Neural progenitor cell (in vitro differentiated cells): Measurements from ENCODE around the gene REELD1. TPM values are rescaled to one million over a fixed set of nuclear protein-coding genes. Genes with fewer than 3 reads are reported as not detected.

ENCODE experiments used
- DNase-seq: peaks from one replicate; pipeline ENCODE4 v3.0.0-alpha.2; 2016; ENCODE audit warnings: low spot score
- H2AFZ ChIP-seq: fragments of 200-600 bp; sonication (generic); replicated peaks from 2 replicates; pipeline ENCODE4 v1.6.1; 2016; ENCODE audit warnings: antibody characterized with exemption
- H3F3A ChIP-seq: fragments of 200-600 bp; sonication (generic); 2 replicates; pipeline ENCODE4 v1.6.1; 2016; ENCODE audit warnings: antibody characterized with exemption, low read depth
- H3K27ac ChIP-seq: fragments of 200-600 bp; sonication (generic); 2 replicates; pipeline ENCODE4 v1.5.1; 2016; ENCODE audit warnings: mild to moderate bottlenecking
- H3K27me3 ChIP-seq: fragments of 200-600 bp; sonication (generic); 2 replicates; pipeline ENCODE4 v1.6.1; 2016; ENCODE audit warnings: mild to moderate bottlenecking, moderate library complexity
- H3K36me3 ChIP-seq: fragments of 200-600 bp; sonication (generic); 2 replicates; pipeline ENCODE4 v1.5.1; 2016
- H3K4me1 ChIP-seq: fragments of 200-600 bp; sonication (generic); 2 replicates; pipeline ENCODE4 v1.6.1; 2016; ENCODE audit warnings: mixed run types
- H3K4me2 ChIP-seq: fragments of 200-600 bp; sonication (generic); 2 replicates; pipeline ENCODE4 v1.6.1; 2016
- H3K4me3 ChIP-seq: fragments of 200-600 bp; sonication (generic); 2 replicates; pipeline ENCODE4 v1.5.1; 2016
- H3K79me2 ChIP-seq: fragments of 200-600 bp; sonication (generic); 2 replicates; pipeline ENCODE4 v1.6.1; 2016; ENCODE audit warnings: low read depth
- H3K9ac ChIP-seq: fragments of 200-600 bp; sonication (generic); 2 replicates; pipeline ENCODE4 v1.6.1; 2016
- H3K9me3 ChIP-seq: fragments of 200-600 bp; sonication (generic); 2 replicates; pipeline ENCODE4 v1.5.1; 2016; ENCODE audit warnings: low read depth
- H4K20me1 ChIP-seq: fragments of 200-600 bp; sonication (generic); 2 replicates; pipeline ENCODE4 v1.6.1; 2016; ENCODE audit warnings: low read depth
- H3K27ac Mint-ChIP-seq: 3 replicates; pipeline ENCODE4 v1.8.0; 2021; ENCODE audit warnings: mixed read lengths
- H3K27me3 Mint-ChIP-seq: 2 replicates; pipeline ENCODE4 v1.8.0; 2022; ENCODE audit warnings: low read depth, mild to moderate bottlenecking, inconsistent platforms, moderate library complexity, mixed read lengths; ENCODE audit not compliant: insufficient read depth
- H3K36me3 Mint-ChIP-seq: 3 replicates; pipeline ENCODE4 v1.8.0; 2021; ENCODE audit warnings: mixed read lengths
- H3K4me1 Mint-ChIP-seq: 3 replicates; pipeline ENCODE4 v1.8.0; 2021; ENCODE audit warnings: mixed read lengths
- H3K4me3 Mint-ChIP-seq: 3 replicates; pipeline ENCODE4 v1.8.0; 2021; ENCODE audit warnings: mild to moderate bottlenecking, moderate library complexity, mixed read lengths
- H3K9me3 Mint-ChIP-seq: 3 replicates; pipeline ENCODE4 v1.8.0; 2020; ENCODE audit warnings: mixed read lengths
- CTCF ChIP-seq: fragments of 200-600 bp; sonication (generic); IDR thresholded peaks from 2 replicates; pipeline ENCODE4 v1.5.1; 2017; ENCODE audit warnings: antibody characterized with exemption, mild to moderate bottlenecking
- EZH2 ChIP-seq: fragments of 200-600 bp; sonication (generic); IDR thresholded peaks from 2 replicates; pipeline ENCODE4 v1.6.1; 2017; ENCODE audit warnings: antibody characterized with exemption, mild to moderate bottlenecking, moderate library complexity
- EZH2phosphoT487 ChIP-seq: fragments of 200-600 bp; sonication (generic); IDR thresholded peaks from 2 replicates; pipeline ENCODE4 v1.6.1; 2017; ENCODE audit warnings: antibody characterized with exemption
- total RNA-seq: library from RNA; depleted of rRNA; stranded (reverse); fragments of >200 nt; gene quantifications from 2 replicates; pipeline ENCODE4 v1.2.3, GENCODE V29; 2015; ENCODE audit warnings: low replicate concordance

Gene REELD1
- total RNA-seq, 1 donor from 2014 or later = not detected

GRCh38 chr4:146244496-146244895 is 30.2 kb downstream of the REELD1 start:
- Histone ChIP-seq H3K27me3 (no peaks in the 10 kb centered on the region), H3K9me3 (no peaks in the 10 kb centered on the region), H3K9ac (no peak overlapping the region), H3K4me2 (no peak overlapping the region), H3K4me3 (no peak overlapping the region), H4K20me1 (no peaks in the 10 kb centered on the region), H3F3A (no peaks in the 10 kb centered on the region), H3K36me3 (no peaks in the 10 kb centered on the region), H2AFZ (no peak overlapping the region), H3K79me2 (no peaks in the 10 kb centered on the region), H3K4me1 (no peaks in the 10 kb centered on the region), H3K27ac (no peak overlapping the region)
- H3K4me1 Mint-ChIP-seq = peaks cover 11% of the 10 kb centered on the region
- H3K36me3 Mint-ChIP-seq = no peaks in the 10 kb centered on the region
- H3K27me3 Mint-ChIP-seq = peaks cover 7% of the 10 kb centered on the region
- no peak for TF ChIP-seq EZH2
- TF ChIP-seq EZH2phosphoT487 = no peak
- no peak for TF ChIP-seq CTCF
- H3K9me3 Mint-ChIP-seq = no peaks in the 10 kb centered on the region
- no peak overlapping the region for H3K27ac Mint-ChIP-seq
- no peak overlapping the region for H3K4me3 Mint-ChIP-seq
- DNase-seq = no peak

DNA sequence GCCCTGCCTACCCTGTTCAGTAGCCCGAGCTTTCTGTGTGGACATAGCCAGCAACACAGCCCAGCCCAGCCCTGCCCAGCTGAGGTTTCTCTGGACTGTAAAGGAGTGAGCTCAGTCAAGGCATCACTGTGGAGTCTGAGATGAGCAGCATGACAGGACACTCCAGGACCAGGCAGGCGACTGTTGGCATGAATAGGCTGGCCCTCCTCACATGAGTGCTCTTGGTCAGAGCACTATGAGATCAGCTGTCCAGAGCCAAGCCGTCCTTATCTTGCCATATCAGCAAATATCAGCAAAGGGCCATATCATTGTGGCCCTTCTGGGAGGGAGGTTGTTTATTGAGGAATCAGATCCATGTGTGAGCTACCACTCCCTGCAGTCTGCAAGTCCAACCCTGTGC is 30.9 kb downstream of the REELD1 start:
- no peak overlapping the region for H3K27ac Mint-ChIP-seq
- Histone ChIP-seq H3K4me1 (no peaks in the 10 kb centered on the region), H3K36me3 (no peaks in the 10 kb centered on the region), H3K27ac (no peak overlapping the region), H3K27me3 (no peaks in the 10 kb centered on the region), H3K4me3 (no peak overlapping the region), H3K4me2 (no peak overlapping the region), H3K79me2 (no peaks in the 10 kb centered on the region), H3K9me3 (no peaks in the 10 kb centered on the region), H4K20me1 (no peaks in the 10 kb centered on the region), H3K9ac (no peak overlapping the region), H3F3A (no peaks in the 10 kb centered on the region), H2AFZ (no peak overlapping the region)
- H3K27me3 Mint-ChIP-seq = peaks cover 7% of the 10 kb centered on the region
- TF ChIP-seq EZH2 = no peak
- no peak for TF ChIP-seq EZH2phosphoT487
- no peak for TF ChIP-seq CTCF
- H3K4me1 Mint-ChIP-seq = peaks cover 11% of the 10 kb centered on the region
- no peak for DNase-seq
- no peaks in the 10 kb centered on the region for H3K36me3 Mint-ChIP-seq
- H3K4me3 Mint-ChIP-seq = no peak overlapping the region
- H3K9me3 Mint-ChIP-seq = no peaks in the 10 kb centered on the region

GRCh38 chr4:146245850-146246249 is 31.5 kb downstream of the REELD1 start:
- Histone ChIP-seq H3K4me2 (no peak overlapping the region), H3K9me3 (no peaks in the 10 kb centered on the region), H3K27me3 (no peaks in the 10 kb centered on the region), H3K79me2 (no peaks in the 10 kb centered on the region), H3K36me3 (no peaks in the 10 kb centered on the region), H3K27ac (no peak overlapping the region), H3K4me3 (no peak overlapping the region), H3K4me1 (no peaks in the 10 kb centered on the region), H3F3A (no peaks in the 10 kb centered on the region), H2AFZ (no peak overlapping the region), H3K9ac (no peak overlapping the region), H4K20me1 (no peaks in the 10 kb centered on the region)
- Mint-ChIP-seq H3K4me1 (peaks cover 11% of the 10 kb centered on the region), H3K27me3 (peaks cover 7% of the 10 kb centered on the region), H3K4me3 (no peak overlapping the region), H3K9me3 (no peaks in the 10 kb centered on the region), H3K27ac (no peak overlapping the region), H3K36me3 (no peaks in the 10 kb centered on the region)
- TF ChIP-seq EZH2 = no peak
- no peak for TF ChIP-seq CTCF
- no peak for TF ChIP-seq EZH2phosphoT487
- DNase-seq = no peak

- Mint-ChIP-seq H3K27ac (no peak overlapping the region), H3K27me3 (peaks cover 7% of the 10 kb centered on the region), H3K4me3 (no peak overlapping the region), H3K9me3 (no peaks in the 10 kb centered on the region), H3K4me1 (peaks cover 7% of the 10 kb centered on the region), H3K36me3 (no peaks in the 10 kb centered on the region)
- Histone ChIP-seq H3K4me3 (no peak overlapping the region), H3K9me3 (no peaks in the 10 kb centered on the region), H3K9ac (no peak overlapping the region), H3K27ac (no peak overlapping the region), H3K79me2 (no peaks in the 10 kb centered on the region), H2AFZ (no peak overlapping the region), H4K20me1 (no peaks in the 10 kb centered on the region), H3K27me3 (no peaks in the 10 kb centered on the region), H3K4me1 (no peaks in the 10 kb centered on the region), H3K4me2 (no peak overlapping the region), H3K36me3 (no peaks in the 10 kb centered on the region), H3F3A (no peaks in the 10 kb centered on the region)
- TF ChIP-seq EZH2phosphoT487 (no peak), EZH2 (no peak), CTCF (no peak)
- no peak for DNase-seq
Measured at GRCh38 chr4:146246381-146246780, 32.0 kb downstream of the REELD1 start.
